Esophagus squamous epithelium (tissue), 4 donors: ENCODE results near the gene ZBTB2.

ENCODE experiments used
- POLR2A ChIP-seq, 4 donors: fragments of 450-650 bp; IDR thresholded peaks; one replicate each; pipeline ENCODE4 v1.6.1; 2017; ENCODE audit warnings: antibody characterized with exemption in 4 of 4, mild to moderate bottlenecking in 4 of 4, moderate library complexity in 3 of 4
- TF ChIP-seq, protein P1 (sequence below), 6 experiments: fragments of 450-650 bp in 4 of 6; fragments of 200-600 bp in 2 of 6; sonication (generic) in 2 of 6; IDR thresholded peaks; one replicate each; pipeline ENCODE4 v1.5.1; 2016 to 2019; ENCODE audit warnings: antibody characterized with exemption in 6 of 6, mild to moderate bottlenecking in 4 of 6, moderate library complexity in 4 of 6

GRCh38 chr6:151381722-151382121 lies 9.6 kb downstream of the ZBTB2 start:
- no peak for TF ChIP-seq POLR2A (IDR thresholded peaks at IDR 0.05)
- TF ChIP-seq, protein P1, sequence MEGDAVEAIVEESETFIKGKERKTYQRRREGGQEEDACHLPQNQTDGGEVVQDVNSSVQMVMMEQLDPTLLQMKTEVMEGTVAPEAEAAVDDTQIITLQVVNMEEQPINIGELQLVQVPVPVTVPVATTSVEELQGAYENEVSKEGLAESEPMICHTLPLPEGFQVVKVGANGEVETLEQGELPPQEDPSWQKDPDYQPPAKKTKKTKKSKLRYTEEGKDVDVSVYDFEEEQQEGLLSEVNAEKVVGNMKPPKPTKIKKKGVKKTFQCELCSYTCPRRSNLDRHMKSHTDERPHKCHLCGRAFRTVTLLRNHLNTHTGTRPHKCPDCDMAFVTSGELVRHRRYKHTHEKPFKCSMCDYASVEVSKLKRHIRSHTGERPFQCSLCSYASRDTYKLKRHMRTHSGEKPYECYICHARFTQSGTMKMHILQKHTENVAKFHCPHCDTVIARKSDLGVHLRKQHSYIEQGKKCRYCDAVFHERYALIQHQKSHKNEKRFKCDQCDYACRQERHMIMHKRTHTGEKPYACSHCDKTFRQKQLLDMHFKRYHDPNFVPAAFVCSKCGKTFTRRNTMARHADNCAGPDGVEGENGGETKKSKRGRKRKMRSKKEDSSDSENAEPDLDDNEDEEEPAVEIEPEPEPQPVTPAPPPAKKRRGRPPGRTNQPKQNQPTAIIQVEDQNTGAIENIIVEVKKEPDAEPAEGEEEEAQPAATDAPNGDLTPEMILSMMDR (IDR thresholded peaks at IDR 0.05), result no peak
